Muscle of back (tissue), 11 donors: ENCODE measurements around the gene TMEM184B. TPM values are rescaled to one million over a fixed set of nuclear protein-coding genes. Genes with fewer than 3 reads are reported as not detected.
A peak's percentile ranks its signal among the peaks of the same experiment; 100 is the strongest.
"Not testable (repeated sequence)": the region's sequence is repeated elsewhere in the genome, so short reads cannot be mapped to it uniquely, and the experiment has no call there.

Experiments used
- DNase-seq, 3 donors: peaks; one replicate each; pipeline versions ENCODE4 v3.0.0 to v3.0.0-alpha.2; 2013
- polyA plus RNA-seq, 10 donors: library from polyadenylated mRNA; unstranded; fragments of 120-200 nt; gene quantifications; one replicate each; pipeline ENCODE4 v1.2.1, GENCODE V29; 2013; ENCODE audit not compliant: insufficient read length in 10 of 10

Gene TMEM184B
- polyA plus RNA-seq, 10 donors: 53.4 to 76.1 (median 68.1) TPM

DNA sequence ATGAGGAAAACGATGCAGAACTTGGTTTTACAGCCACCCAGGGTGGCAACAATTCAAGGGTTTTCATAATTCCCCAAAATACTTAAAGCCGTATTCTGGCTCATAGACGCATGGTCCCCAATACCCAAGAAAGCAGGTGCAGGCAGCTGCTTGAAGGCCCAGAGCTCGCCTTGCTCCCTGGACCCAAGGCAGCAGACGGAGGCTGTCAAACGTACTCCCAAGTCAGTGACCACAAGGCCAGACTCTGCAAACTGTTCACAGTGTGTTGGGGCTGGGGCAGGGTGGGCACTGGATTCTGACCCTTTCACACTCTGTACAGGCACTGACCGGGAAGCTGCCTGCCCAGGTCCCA lies 21.5 kb downstream of the TMEM184B start:
- no peak for DNase-seq

GRCh38 chr22:38250643-38251340 lies 22.0 kb downstream of the TMEM184B start:
- DNase-seq: no peak

- no peak for DNase-seq
Measured at GRCh38 chr22:38249803-38250642, 22.8 kb downstream of the TMEM184B start.

GRCh38 chr22:38249301-38249700 lies 23.5 kb downstream of the TMEM184B start:
- no peak for DNase-seq

- DNase-seq: no peak
Measured at GRCh38 chr22:38248280-38248679, 24.5 kb downstream of the TMEM184B start.

DNA sequence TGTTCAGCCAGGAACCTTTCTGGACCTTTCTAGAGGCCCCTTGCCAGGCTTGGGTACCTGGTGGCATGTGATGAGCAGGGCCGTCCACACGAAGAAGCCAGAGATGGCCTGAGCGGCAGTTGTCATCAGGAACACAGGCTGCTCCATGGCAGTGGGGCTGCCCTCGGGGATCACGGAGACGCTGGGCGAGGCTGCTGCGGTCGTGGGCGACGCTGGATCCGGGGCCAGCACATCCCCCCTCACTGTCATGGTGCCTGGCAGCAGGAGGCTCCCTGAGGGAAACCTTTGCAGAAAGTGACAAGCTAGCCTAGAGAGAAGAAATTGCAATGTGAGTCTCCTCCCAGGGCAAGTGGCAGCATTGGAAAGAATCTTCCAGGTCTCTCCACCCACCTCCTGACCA lies 25.1 kb downstream of the TMEM184B start:
- DNase-seq: no peak

DNA sequence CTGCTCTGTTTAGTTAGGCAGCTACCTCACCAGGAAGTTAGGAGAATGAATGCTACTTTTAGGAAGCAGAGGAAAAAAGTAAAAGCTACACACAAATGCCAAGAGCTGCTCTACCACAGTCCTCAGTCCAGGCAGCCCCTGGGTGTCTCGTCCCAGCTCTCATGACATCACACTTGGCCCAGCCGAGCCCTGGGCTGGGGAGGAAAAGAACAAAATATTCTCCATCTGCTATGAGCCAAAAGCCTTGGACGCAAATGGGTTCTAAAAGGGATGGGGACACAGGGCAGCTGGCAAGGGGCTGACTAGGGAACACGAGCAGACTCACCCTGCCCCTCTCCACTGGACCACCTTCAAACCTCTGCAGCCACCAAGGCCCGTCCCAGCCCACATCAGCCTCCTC lies 26.1 kb downstream of the TMEM184B start:
- peak in 2 of 3 donors; percentile 85 to 90 for DNase-seq

GRCh38 chr22:38246046-38246658 lies 26.7 kb downstream of the TMEM184B start:
- DNase-seq: no peak

DNA sequence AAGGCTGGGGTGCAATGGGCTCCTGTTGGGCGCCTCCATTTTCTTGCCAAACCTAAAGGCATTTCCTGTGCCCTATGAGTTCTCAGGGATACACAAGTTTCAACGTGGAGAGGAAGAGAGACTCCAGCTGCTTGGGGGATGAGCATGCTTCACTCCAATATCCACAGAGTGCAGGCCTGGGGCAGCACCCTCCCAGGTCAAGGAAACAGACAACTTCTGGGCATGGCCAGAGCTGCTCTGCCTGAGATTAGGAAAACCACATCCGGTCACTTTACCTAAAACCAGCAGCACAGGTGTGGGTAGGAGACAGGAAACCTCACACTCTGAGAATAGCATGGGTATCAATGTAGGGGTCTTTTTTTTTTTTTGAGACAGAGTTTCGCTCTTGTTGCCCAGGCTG lies 28.7 kb downstream of the TMEM184B start:
- DNase-seq: no peak

GRCh38 chr22:38243007-38243765 lies 29.6 kb downstream of the TMEM184B start:
- peak; percentile 72 to 87 (median 72) for DNase-seq

GRCh38 chr22:38240734-38241252 lies 32.0 kb downstream of the TMEM184B start:
- peak; percentile 71 to 86 (median 78) for DNase-seq

DNA sequence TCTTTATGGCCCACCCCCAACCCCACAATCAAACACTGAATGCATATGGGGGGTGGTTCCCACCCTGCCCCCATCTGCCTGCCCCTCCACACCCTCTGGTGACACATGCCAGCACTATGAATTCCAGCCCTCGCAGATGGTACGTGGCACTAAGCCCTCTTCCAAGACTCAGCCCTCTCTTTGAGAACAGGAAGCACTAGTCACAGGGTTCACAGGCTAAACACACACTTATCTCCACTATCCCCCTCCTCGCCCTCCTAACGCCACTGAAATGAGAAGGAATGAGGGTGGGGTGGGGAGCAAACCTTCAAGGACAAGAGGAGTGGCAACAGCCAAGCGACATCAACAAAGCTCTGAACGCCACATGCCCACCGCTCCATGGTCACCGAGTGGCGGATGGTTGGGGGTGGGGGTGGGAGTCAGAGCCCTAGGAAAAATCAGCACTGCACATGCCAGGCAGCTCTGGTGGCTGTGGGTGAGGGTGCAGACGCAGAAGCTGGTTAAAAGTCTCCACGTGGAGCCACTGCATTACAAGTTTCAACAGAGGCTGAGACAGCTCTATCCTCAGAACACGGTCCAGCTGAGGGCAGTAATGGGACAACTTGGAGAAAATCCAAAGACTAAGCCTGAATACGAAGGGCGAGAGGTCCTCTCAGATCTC lies 33.6 kb downstream of the TMEM184B start:
- DNase-seq: peak in 2 of 3 donors; percentile 76 to 89

- DNase-seq: peak; percentile 62 to 81 (median 73)
Measured at GRCh38 chr22:38238519-38239071, 34.2 kb downstream of the TMEM184B start.

GRCh38 chr22:38236786-38237185 lies 36.0 kb downstream of the TMEM184B start:
- no peak for DNase-seq

GRCh38 chr22:38235240-38235850 lies 37.5 kb downstream of the TMEM184B start:
- no peak for DNase-seq

GRCh38 chr22:38233856-38234255 lies 39.0 kb downstream of the TMEM184B start:
- not testable (repeated sequence) for DNase-seq

GRCh38 chr22:38233427-38233826 lies 39.4 kb downstream of the TMEM184B start:
- DNase-seq: no peak

DNA sequence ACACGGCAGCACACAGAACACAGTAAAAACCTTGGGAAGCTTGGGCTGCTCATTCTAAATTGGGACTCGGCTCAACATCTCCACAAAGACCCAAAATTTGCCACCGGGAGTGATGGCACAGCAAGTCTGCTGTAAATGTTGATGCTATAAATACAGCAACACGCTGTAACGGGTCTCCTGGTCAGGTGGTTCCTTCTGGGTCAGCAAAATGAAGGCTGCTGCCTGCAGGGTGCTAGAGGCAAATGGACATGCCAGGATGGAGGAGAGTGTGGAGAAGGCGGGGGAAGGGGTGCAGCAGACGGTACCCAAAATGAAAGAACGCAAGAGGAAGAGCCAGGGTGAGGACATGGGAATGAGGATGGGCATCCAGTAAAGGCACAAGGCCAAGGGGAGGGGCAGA lies 40.6 kb downstream of the TMEM184B start:
- DNase-seq: no peak

DNA sequence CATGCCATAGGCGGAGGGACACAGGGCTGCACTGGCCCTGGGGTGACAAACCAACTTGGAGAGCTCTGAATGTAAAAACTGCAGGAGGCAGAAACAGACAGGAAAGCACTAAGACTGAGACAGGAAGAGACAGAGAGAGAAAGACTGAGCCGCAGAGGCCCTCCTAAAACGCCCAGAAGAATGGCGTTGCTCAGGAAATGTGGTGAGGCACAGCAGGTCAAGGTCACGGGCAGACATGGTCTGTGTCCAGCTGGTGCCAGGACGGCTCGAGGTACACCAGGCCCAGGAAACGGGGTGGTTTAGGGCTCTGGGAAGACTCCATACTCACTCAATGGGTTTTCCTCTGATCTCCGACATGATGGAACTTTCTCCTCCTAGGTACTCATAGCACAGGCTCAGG lies 41.9 kb downstream of the TMEM184B start:
- no peak for DNase-seq

GRCh38 chr22:38230108-38230825 lies 42.5 kb downstream of the TMEM184B start:
- peak in 1 of 3 donors; percentile 43 for DNase-seq
